OCI-LY7 (cell line): Measurements from ENCODE around the gene DCLK1.

Source experiments
- CTCF ChIP-seq: fragments of 200-600 bp; sonication (generic); conservative IDR thresholded peaks from 2 replicates; pipeline ENCODE4 v1.5.1; 2014; ENCODE audit warnings: mild to moderate bottlenecking, antibody characterized with exemption, low read length, moderate library complexity, mixed read lengths
- EZH2phosphoT487 ChIP-seq: fragments of 200-600 bp; sonication (generic); IDR thresholded peaks from 2 replicates; pipeline ENCODE4 v1.6.1; 2018; ENCODE audit warnings: low read depth, borderline replicate concordance, mild to moderate bottlenecking, mixed run types, antibody characterized with exemption, low read length, moderate library complexity, mixed read lengths

- no peak for TF ChIP-seq CTCF
- TF ChIP-seq EZH2phosphoT487: no peak
These were observed 292.8 kb downstream of the DCLK1 start for GRCh38 chr13:35838356-35838755.
